K562 (cell line): Measurements from ENCODE around the gene GDF11. TPM values are rescaled to one million over a fixed set of nuclear protein-coding genes. Genes with fewer than 3 reads are reported as not detected.

Experiments
- CBFA2T3 ChIP-seq: fragments of 450-650 bp; IDR thresholded peaks from 2 replicates; pipeline ENCODE4 v1.6.1; 2017
- CREBBP ChIP-seq: IDR thresholded peaks from one replicate; pipeline ENCODE4 v1.6.1; 2012; ENCODE audit warnings: low read depth, mild to moderate bottlenecking, control low read depth, inconsistent platforms, low read length
- RBFOX2 ChIP-seq: fragments of 200-400 bp; formaldehyde crosslinking; IDR thresholded peaks from 2 replicates; pipeline ENCODE4 v1.6.1; 2017; ENCODE audit warnings: low read depth, mild to moderate bottlenecking, low read length, moderate library complexity
- ZBTB40 ChIP-seq, 2 experiments: fragments of 450-650 bp in 1 of 2; sonication (generic) in 1 of 2; formaldehyde crosslinking in 1 of 2; IDR thresholded peaks; 2 replicates each; pipeline versions ENCODE4 v1.7.1 to v1.9.0; 2016 to 2022; ENCODE audit warnings: inconsistent platforms in 1 of 2, mild to moderate bottlenecking in 1 of 2, missing genetic modification reagents in 1 of 2
- ZNF239 ChIP-seq: fragments of 250-450 bp; sonication (Bioruptor Pico); IDR thresholded peaks from 2 replicates; pipeline ENCODE4 v1.4.0; 2020; ENCODE audit warnings: mild to moderate bottlenecking
- ZSCAN32 ChIP-seq: fragments of 450-650 bp; formaldehyde crosslinking; IDR thresholded peaks from 2 replicates; pipeline ENCODE4 v1.4.0; 2020; ENCODE audit warnings: mild to moderate bottlenecking, moderate library complexity
- polyA plus RNA-seq, 8 experiments: library from polyadenylated mRNA; depleted of rRNA in 4 of 8; stranded (reverse) in 5 of 8; unstranded in 3 of 8; fragments of >200 nt; fragmentation: Nextera tagmentation in 2 of 8; fragmentation: Illumina TruSeq in 1 of 8; extraction: Ambion mirVana in 2 of 8; extraction: Trizol in 1 of 8; gene quantifications; 2 replicates each; pipeline versions ENCODE4 v1.2.1 to v1.2.3, GENCODE V29; 2011 to 2014; ENCODE audit warnings: inconsistent platforms in 1 of 8, missing spikeins in 1 of 8
- total RNA-seq, 7 experiments: library from RNA; depleted of rRNA in 6 of 7; stranded (reverse); fragments of >200 nt in 6 of 7; fragmentation: Illumina TruSeq in 2 of 7; extraction: Trizol in 2 of 7; gene quantifications; 2 replicates each; pipeline versions ENCODE4 v1.2.1 to v1.2.3, GENCODE V29; 2011 to 2021; ENCODE audit warnings: low replicate concordance in 1 of 7
- TF ChIP-seq, protein P1 (sequence below): conservative IDR thresholded peaks from 2 replicates; pipeline ENCODE4 v1.6.1; 2011; ENCODE audit warnings: low read depth, mild to moderate bottlenecking, low read length; ENCODE audit not compliant: control insufficient read depth

GDF11 gene
- total and polyA plus RNA-seq, 9 of the 15 experiments (the other 6 are each of a cell fraction or from before 2014, with no cell fraction given), result 1.4 to 15.7 (median 4.8) TPM

- TF ChIP-seq, protein P1, sequence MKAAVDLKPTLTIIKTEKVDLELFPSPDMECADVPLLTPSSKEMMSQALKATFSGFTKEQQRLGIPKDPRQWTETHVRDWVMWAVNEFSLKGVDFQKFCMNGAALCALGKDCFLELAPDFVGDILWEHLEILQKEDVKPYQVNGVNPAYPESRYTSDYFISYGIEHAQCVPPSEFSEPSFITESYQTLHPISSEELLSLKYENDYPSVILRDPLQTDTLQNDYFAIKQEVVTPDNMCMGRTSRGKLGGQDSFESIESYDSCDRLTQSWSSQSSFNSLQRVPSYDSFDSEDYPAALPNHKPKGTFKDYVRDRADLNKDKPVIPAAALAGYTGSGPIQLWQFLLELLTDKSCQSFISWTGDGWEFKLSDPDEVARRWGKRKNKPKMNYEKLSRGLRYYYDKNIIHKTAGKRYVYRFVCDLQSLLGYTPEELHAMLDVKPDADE, result no peak; the same call in 1 of the 2 replicates
- TF ChIP-seq CREBBP (no peak), ZBTB40 (IDR thresholded peaks at IDR 0.05) (0 out of 2 replicates have a peak, but pooled peaks have one; percentile 23), ZBTB40 (CRISPR knock-in tag; IDR thresholded peaks at IDR 0.05) (no peak), CBFA2T3 (peak; percentile 45), ZNF239 (CRISPR knock-in tag) (no peak), RBFOX2 (peak; percentile 88), ZSCAN32 (CRISPR knock-in tag) (no peak)
Observed at GRCh38 chr12:55728939-55729818, 13.7 kb upstream of the GDF11 start, which contains the start of gene CD63 (continued).
